HS-5 (cell line): ENCODE measurements around the gene SYT15.
"Not testable (repeated sequence)": the region's sequence is repeated elsewhere in the genome, so short reads cannot be mapped to it uniquely, and the experiment has no call there.

Source experiments
- DNase-seq: peaks from one replicate; pipeline ENCODE4 v3.0.0-alpha.2; 2012; ENCODE audit warnings: low read depth

SYT15 gene

DNA sequence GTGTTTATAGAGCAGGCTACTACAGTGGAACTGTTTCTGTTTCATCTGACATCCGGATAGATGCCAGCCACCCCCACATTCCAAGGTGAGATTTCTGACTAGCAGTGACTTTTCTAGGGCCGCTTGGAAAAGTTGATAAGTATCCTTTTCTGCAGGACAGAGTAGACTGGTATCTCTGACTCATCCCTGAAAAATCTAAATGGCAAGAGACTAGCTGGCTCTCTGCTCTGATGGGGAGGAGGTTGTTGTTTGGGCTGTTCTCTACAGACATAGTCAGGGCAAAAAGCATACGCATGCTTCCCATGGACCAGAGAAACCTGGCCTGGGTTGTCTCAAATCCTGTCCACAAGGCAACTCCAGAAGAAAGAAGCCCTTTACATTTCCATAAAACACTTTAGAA is 10.7 kb downstream of the SYT15 start:
- DNase-seq, result not testable (repeated sequence)

DNA sequence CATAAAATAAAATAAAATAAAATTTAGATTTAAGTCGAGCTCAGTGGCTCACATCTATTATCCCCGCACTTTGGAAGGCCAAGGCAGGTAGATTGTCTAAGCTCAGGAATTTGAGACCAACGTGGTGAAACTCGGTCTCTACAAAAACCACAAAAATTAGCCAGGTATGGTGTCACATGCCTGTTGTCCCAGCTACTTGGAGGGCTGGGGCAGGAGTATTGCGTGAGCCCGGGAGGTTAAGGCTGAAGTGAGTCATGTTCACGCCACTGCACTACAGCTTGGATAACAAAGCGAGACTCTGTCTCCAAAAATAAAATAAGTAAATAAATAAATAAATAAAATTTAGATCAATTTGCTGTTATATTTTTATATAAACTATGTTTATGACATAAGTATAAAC is 12.1 kb downstream of the SYT15 start:
- DNase-seq, result not testable (repeated sequence)

DNA sequence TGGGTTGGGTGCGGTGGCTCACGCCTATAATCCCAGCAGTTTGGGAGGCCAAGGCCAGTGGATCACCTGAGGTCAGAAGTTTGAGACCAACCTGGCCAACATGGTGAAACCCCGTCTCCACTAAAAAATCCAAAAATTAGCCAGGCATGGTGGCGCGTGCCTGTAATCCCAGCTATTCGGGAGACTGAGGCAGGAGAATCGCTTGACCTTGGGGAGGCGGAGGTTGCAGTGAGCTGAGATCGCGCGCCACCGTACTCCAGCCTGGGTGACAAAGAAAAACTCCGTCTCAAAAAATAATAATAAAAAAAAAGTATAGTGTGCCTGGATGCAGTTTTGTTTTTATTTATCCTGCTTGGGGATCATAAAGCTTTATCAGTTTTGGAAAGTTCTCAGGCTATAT is 14.4 kb downstream of the SYT15 start:
- not testable (repeated sequence) for DNase-seq

DNA sequence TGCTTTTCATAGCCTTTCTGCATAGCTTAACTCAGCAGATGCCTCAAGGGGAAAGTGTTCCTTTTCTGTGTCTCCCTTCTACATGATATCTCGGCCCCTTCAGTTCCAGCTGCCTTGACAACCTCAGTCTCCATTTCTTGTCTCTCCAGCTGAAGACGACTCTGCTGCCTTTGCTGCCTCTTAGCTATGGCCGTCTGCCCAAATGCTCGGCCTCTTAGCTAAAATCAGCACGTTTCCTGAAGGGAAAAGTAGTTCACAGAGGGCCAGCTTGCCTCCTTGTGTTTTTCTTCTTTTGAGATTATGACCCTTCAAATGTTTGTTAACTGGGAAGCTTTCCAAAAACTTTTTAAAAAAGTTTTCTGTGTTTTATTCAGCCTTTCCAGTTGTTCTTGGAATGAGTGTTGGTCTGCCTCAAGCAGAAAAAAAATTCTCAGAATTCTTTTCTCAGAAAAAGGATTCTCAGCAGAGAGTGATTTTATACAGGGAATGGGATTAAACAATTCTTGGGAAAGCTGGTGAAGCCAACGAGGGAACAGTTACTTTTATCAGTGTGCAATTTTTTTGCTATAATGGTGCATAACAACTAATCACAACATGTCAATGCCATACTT is 15.6 kb downstream of the SYT15 start:
- not testable (repeated sequence) for DNase-seq

DNA sequence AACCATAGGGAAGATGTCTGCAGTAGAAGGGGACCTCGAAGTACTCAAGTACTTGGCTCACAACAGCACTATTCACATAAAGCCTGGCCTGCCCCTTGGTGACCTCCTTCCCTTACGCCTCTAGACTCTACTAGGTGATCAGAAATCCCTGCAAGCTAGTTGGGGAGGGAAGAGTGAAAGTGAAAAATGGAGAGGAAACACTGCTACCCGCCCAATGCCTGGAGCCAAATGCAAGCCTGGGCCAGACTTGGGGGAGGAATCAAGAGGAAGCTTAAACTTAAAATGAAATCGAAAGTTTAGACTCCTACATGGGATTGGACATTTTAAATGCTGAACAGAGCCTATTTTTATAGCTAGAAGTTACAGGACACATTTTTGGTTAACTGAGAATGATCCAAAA is 17.6 kb downstream of the SYT15 start:
- not testable (repeated sequence) for DNase-seq

DNA sequence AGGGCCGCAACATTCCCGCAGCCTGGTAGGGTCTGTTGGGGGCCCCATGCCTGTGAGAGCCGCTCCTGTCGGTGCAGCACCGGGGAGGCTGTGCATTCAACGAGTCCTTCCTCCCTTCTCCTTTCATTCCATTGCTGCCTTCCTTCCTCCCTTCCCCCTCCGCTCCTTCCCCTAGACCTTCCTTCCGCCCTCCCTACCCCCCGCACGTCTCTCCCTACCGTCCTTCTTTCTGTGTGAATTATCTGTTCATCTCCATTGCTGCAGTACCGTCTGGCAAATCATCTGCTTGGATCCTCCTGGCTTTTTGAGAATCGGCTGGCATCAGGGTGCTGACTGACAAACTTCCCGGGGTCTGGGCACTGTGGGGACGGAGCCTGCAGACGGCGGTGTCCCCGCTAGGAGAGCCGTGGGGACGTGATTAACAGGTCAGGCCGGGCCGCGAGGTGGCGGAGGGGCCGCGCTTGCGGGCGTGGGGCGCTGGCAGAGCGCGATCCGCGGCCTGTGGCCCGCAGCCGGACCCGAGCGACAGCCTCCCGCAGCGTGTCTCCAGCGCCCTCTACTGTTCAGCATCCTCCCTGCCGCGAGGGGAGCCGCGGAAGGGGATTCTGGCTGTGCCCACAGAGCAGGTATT is 18.8 kb downstream of the SYT15 start:
- not testable (repeated sequence) for DNase-seq

DNA sequence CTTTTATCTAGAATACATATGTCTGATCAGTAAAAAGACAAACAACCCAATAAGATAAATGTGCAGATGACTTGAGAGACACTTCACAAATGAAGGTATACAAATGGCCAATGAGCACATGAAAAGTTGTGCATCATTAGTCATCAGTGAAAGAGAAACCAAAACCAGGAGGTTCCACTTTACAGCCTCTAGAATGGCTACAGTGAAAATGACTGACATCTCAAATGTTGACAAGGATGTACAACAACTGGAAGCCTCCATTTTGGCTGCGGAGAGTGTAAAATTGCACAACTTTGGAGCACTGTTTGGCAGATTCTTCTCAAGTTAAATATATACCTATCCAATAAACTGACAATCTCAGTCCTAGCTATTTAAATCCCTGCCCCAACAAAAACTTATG is 21.6 kb downstream of the SYT15 start:
- DNase-seq, result not testable (repeated sequence)

DNA sequence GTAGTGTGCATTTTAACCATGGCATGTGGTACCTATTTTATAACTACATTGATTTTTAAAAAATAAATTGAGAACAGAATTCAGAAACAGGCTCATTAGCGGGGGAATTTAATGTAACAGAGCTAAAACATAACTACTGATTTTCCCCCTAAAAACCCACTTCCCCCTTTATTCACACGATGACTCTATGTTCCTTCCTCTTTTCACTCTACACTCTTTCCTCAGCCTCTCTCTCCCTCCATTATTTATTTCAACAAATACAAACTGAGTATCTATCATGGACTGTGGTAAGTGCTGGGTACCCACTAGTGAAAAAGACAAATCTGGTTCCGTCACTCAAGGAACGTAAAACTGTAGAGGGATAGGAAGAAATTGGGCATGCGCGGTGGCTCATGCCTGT is 36.6 kb downstream of the SYT15 start:
- not testable (repeated sequence) for DNase-seq

DNA sequence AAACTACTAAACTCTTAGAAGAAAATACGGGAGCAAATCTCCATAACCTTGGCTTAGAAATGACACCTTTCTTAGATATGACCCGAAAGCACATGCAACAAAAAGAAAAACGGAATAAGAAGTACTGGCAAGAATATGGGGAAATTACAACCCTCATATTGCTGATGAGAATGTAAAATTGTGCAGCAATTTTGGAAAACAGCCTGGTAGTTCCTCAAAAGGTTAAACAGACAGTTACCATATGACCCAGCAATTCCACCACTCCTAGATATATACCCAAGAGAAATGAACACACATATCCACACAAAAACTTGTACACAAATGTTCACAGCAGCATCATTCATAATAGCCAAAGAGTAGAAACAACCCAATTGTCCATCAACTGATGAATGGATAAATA is 37.3 kb downstream of the SYT15 start:
- not testable (repeated sequence) for DNase-seq

DNA sequence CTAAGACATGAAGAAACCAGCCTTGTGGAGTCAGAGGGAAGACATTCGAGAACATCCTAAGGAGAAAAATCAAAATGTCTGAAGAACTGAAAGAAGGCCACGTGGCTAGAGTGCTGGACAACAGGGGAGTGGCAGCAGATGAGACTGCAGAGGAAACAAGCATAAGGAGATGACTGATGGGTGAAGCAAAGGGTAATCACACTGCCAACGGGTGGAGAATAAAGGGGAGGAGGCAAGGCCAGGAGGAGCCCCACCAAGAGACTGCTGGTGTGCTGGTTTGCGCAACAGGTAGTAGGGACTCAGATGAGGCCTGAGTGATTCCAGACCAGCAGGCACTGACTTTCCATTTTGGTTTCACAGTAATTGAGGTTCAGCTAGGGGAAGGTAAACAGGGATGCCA is 38.2 kb downstream of the SYT15 start:
- not testable (repeated sequence) for DNase-seq

DNA sequence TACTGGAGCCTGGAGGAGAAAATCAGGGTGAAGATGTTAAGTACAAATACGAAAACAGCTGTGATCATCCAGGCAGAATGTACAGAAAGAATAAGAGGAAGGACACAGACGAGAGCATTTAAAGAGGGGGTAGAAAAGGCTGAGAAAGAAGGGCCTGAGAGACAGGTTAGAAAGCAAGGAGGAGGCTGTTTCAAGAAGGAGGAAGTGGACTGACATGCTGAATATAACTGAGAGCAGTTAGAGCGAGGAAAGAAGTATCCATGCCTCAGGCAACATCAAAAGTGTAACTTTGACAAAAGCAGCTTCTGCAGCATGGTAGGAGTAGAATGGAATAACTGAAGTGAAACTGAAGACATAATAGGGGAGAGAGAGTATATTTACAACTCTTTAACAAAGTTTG is 39.0 kb downstream of the SYT15 start:
- not testable (repeated sequence) for DNase-seq

DNA sequence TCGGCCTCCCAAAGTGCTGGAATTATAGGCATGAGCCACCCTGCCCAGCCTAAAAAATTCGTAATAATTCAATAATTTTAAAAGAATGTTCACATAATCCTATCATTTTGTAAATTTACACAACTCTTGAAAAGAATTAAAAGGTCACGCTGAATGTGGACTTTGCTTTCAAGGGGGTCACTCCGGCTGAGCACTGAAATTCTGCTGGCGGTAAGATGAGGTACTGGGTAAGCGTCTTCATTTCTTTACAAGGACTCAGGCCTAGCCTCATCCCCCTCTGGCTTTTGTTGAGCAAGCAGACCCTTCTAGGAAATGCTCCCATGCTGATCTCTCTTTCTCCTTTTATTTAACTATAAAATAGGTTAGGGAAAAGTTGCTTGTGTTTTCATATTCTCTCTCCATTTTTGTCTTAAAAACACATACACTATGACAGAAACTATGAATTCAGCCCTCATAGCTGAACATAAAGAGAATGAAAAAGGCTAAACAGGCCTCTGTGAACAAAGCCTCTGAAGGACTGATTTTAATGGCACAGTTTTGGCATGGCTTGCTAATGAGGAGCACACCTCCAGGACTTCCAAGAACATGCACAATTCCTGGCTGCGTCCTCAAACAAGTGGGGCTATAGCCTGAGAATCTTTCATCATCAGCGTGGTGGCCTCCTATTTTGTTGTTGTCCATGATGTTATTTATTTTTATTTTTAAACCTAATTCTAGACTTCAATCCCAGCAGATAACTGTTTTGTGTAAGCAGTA is 45.1 kb downstream of the SYT15 start:
- not testable (repeated sequence) for DNase-seq

DNA sequence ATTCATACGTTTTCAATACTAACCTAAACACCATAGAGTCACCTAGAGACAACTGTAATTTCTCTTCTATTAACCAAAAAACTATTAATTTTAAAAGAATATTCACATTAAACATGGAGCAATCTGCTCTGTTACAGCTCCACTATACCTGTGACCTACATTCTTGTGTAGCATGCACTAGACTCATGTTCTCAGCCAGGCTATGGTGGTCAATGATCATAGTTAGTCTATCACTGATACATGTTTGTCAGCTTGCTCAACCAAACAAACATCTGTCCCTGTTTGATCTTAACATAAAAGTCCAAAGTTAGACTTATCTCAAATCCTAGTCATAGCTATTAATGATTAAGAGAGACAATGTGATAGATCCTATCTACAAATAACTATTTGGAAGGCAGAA is 50.9 kb downstream of the SYT15 start:
- not testable (repeated sequence) for DNase-seq

DNA sequence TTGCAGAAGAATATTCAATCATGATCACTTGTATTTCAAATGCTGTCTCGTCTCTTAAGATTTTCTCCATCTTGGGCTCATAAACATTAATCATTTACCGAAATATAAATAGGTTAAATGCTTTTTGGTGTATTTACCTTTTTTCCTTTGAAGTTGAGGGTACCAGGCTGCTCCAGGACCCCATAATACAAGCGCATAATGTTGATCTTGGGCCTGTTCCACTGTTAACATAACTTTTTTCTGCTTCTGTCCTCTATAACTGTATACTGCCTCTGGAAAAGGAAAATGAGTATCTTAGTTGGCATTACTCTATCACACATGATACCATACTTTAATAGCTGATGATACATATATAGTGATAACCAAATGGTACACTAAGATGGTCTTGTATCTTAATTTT is 51.9 kb downstream of the SYT15 start:
- not testable (repeated sequence) for DNase-seq

DNA sequence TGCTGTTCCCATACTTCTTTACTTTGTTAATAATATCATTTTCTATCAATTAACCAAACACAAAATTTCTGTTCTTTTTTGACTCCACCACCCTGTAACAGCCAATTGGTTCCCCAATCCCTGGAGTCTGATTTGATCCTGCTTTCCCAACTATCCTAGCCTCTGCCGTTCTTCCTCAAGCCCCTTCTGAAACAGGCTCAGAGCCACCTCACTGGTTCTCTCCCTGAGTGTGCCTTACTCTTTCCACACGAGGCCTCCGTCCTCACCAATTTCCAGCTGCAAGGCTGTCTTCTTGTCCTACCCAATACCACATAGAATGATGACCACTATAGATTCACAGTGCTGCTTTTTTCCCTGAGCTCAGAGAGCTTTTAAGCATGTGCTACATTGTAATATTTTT is 52.8 kb downstream of the SYT15 start:
- DNase-seq, result not testable (repeated sequence)

DNA sequence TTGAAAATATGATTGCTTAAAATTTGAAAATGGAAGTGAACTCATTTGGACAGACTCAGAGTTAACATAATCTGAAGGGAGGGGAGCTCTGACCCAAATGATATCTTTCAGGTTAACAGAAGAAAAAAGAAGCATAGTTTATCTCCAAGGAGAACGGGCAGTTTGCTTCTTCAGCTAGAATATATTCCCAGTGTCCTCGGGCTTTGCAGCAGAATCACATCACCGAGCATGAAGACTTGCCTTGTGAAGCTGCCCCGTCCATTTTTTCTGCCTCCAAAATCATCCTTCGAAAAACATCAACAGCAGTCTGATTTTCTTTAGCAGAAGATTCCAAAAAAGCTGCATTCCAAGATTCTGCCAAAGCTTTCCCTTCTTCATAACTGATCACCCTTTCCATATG is 55.8 kb downstream of the SYT15 start:
- DNase-seq, result not testable (repeated sequence)

DNA sequence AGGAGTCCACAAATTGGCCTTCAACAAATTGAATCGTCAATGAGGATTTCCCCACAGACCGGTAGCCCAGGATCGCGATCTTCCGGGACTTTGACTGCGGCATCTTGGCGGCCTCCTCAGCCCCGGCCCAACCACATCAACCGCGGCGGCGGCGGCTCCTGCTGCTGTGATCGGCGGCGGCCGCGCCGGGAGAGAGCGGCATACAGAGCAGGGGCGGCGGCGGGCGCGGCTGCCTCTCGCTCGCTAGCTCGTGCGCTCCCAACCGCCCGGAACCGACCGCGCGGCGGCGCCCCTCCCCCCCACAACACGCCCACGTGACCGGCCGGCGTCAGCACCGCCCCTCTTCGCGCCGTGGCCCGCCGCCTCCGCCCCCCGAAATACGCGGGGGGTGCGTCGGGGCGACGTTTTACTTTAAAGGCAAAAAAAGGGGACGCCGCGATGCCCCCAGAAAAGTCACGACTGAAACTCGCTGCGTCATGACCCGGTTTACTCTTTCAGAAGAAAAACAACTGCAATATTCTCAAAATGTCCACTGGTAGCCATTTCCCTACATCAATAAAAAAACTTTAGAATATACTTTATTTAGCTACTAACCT is 56.5 kb downstream of the SYT15 start:
- not testable (repeated sequence) for DNase-seq

DNA sequence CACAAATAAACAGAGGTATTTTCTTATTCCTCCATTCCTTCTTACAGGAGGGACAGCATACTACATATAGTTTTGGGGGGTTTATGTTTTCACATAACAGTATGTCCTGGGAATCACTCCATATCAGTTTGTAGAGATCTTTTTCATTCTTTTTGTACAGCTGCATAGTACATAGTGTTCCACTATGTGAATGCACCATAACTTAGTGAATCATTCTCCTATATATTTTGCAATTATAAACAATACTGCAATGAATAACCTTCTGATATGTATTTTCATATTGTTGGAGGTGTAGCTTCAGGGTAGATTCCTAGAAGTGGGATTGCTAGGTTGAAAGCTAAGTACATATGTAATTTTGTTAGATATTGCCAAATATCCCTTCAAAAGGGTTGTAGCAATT is 61.1 kb downstream of the SYT15 start:
- not testable (repeated sequence) for DNase-seq
